GM19372 (cell line): ENCODE data around the gene COL24A1.

ENCODE experiments used
- ATAC-seq: cut with Tn5 transposase; IDR thresholded peaks from one replicate; pipeline ENCODE4 v1.9.1; 2021; ENCODE audit warnings: mild to moderate bottlenecking, low read depth, moderate library complexity; ENCODE audit not compliant: unreplicated experiment

COL24A1 gene

GRCh38 chr1:85707267-85707989 lies 449.1 kb downstream of the COL24A1 start:
- ATAC-seq = peak; percentile 41

- no peak for ATAC-seq
These were observed 450.6 kb downstream of the COL24A1 start for GRCh38 chr1:85705940-85706339.

- no peak for ATAC-seq
These were observed 456.1 kb downstream of the COL24A1 start for GRCh38 chr1:85700422-85700821.

- no peak for ATAC-seq
These were observed 458.7 kb downstream of the COL24A1 start for GRCh38 chr1:85697895-85698294.

GRCh38 chr1:85692730-85693314 lies 463.8 kb downstream of the COL24A1 start:
- no peak for ATAC-seq

- no peak for ATAC-seq
These were observed 466.7 kb downstream of the COL24A1 start for GRCh38 chr1:85689775-85690404.

GRCh38 chr1:85683292-85684025 lies 473.1 kb downstream of the COL24A1 start:
- no peak for ATAC-seq

GRCh38 chr1:85681087-85681486 lies 475.5 kb downstream of the COL24A1 start:
- ATAC-seq = no peak
